Measurements from ENCODE around the gene CCNT2.

Gene CCNT2

GRCh38 chr2:134882773-134883172, 35.8 kb upstream of the CCNT2 start:
- no peaks in the 10 kb centered on the region for H3K79me2 ChIP-seq (ENCODE audit: control insufficient read depth, insufficient read depth, low read length, poor library complexity)
- no peaks in the 10 kb centered on the region for H3K36me3 ChIP-seq (ENCODE audit: control insufficient read depth in 1 of 2, insufficient read depth in 2 of 2, low read length in 2 of 2)
- H4K12ac ChIP-seq (ENCODE audit: low read depth, low read length) = no peak overlapping the region
- no peak overlapping the region for H2BK5ac ChIP-seq (ENCODE audit: low read depth, low read length, poor library complexity)
- H4K91ac ChIP-seq (ENCODE audit: low read depth, low read length) = no peak overlapping the region
- H3K4me3 ChIP-seq (ENCODE audit: low read depth, low read length) = no peak overlapping the region
- H2AFZ ChIP-seq (ENCODE audit: insufficient read depth, low read length, poor library complexity) = no peak overlapping the region
- DNase-seq = no peak
- no peak overlapping the region for H3K27ac ChIP-seq (ENCODE audit: low read depth, low read length)
- no peak overlapping the region for H3K4ac ChIP-seq (ENCODE audit: low read depth, low read length)
- no peak overlapping the region for H3K9ac ChIP-seq (ENCODE audit: low read length)
- no peak overlapping the region for H3K14ac ChIP-seq (ENCODE audit: low read length)
- H2BK12ac ChIP-seq (ENCODE audit: low read length) = no peak overlapping the region
- H3K4me1 ChIP-seq (ENCODE audit: control insufficient read depth in 1 of 2, insufficient read depth in 2 of 2, low read length in 2 of 2) = no peaks in the 10 kb centered on the region
- H3K23ac ChIP-seq (ENCODE audit: low read length) = no peak overlapping the region
- no peaks in the 10 kb centered on the region for H3K9me3 ChIP-seq (ENCODE audit: insufficient read depth, low read depth, low read length)
- no peak overlapping the region for H3K4me2 ChIP-seq (ENCODE audit: low read length)
- H2BK120ac ChIP-seq (ENCODE audit: insufficient read depth, low read length, poor library complexity) = no peak overlapping the region
- no peak overlapping the region for H2AK5ac ChIP-seq (ENCODE audit: low read length)
- H3K27me3 ChIP-seq (ENCODE audit: insufficient read depth, low read length) = no peaks in the 10 kb centered on the region
- H4K8ac ChIP-seq (ENCODE audit: low read depth, low read length) = no peak overlapping the region
- H3K18ac ChIP-seq (ENCODE audit: low read length) = no peak overlapping the region
- H3K79me1 ChIP-seq (ENCODE audit: low read length) = no peaks in the 10 kb centered on the region

DNA sequence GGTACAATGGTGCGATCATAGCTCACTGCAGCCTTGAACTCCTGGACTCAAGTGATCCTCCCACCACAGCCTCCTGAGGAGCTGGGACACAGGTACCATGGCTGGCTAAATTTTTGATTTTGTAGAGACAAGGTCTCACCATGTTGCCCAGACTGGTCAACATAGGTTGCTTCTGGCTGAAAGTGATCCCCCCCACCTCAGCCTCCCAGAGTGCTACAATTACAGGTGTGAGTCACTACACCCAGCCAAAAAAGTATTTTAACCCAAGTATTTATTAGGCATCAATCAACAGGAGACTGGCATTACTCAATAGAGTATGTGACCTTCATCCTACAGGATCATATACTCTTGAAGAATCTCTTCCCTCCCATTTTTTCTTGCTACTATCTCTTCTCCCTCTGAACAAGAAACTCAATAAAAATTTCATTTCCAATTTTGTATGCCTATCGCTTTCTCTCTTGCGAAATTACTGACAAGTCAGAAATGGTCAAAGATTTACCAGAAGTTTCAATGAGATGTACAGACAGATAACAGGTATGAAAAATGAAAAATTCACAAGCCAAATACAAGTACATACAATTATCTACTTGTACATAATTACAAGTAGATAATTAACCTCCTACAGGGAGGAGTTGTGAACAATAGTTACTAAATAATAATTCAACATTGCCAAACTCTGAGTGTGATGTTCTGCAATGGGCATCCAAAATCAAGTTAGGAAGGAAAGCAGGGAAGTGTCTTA, 34.9 kb upstream of the CCNT2 start:
- H3K9me3 ChIP-seq (ENCODE audit: insufficient read depth, low read depth, low read length) = no peaks in the 10 kb centered on the region

GRCh38 chr2:134884435-134884834, 34.2 kb upstream of the CCNT2 start:
- Histone ChIP-seq H3K4me2 (ENCODE audit: low read length) (no peak overlapping the region), H3K4me3 (ENCODE audit: low read depth, low read length) (no peak overlapping the region), H3K4ac (ENCODE audit: low read depth, low read length) (no peak overlapping the region), H3K27ac (ENCODE audit: low read depth, low read length) (no peak overlapping the region), H4K12ac (ENCODE audit: low read depth, low read length) (no peak overlapping the region), H3K9ac (ENCODE audit: low read length) (no peak overlapping the region), H3K36me3 (ENCODE audit: control insufficient read depth in 1 of 2, insufficient read depth in 2 of 2, low read length in 2 of 2) (no peaks in the 10 kb centered on the region), H2BK12ac (ENCODE audit: low read length) (no peak overlapping the region), H3K9me3 (ENCODE audit: insufficient read depth, low read depth, low read length) (no peaks in the 10 kb centered on the region), H3K4me1 (ENCODE audit: control insufficient read depth in 1 of 2, insufficient read depth in 2 of 2, low read length in 2 of 2) (no peaks in the 10 kb centered on the region), H3K79me1 (ENCODE audit: low read length) (no peaks in the 10 kb centered on the region), H3K23ac (ENCODE audit: low read length) (no peak overlapping the region), H2BK120ac (ENCODE audit: insufficient read depth, low read length, poor library complexity) (no peak overlapping the region), H4K8ac (ENCODE audit: low read depth, low read length) (no peak overlapping the region), H3K27me3 (ENCODE audit: insufficient read depth, low read length) (no peaks in the 10 kb centered on the region), H3K14ac (ENCODE audit: low read length) (no peak overlapping the region), H4K91ac (ENCODE audit: low read depth, low read length) (no peak overlapping the region), H2BK5ac (ENCODE audit: low read depth, low read length, poor library complexity) (no peak overlapping the region), H3K18ac (ENCODE audit: low read length) (no peak overlapping the region), H2AK5ac (ENCODE audit: low read length) (no peak overlapping the region), H2AFZ (ENCODE audit: insufficient read depth, low read length, poor library complexity) (no peak overlapping the region), H3K79me2 (ENCODE audit: control insufficient read depth, insufficient read depth, low read length, poor library complexity) (no peaks in the 10 kb centered on the region)
- no peak for DNase-seq

More for the DNA sequence above, 34.9 kb upstream of the CCNT2 start:
- no peaks in the 10 kb centered on the region for H3K36me3 ChIP-seq (ENCODE audit: control insufficient read depth in 1 of 2, insufficient read depth in 2 of 2, low read length in 2 of 2)
- no CpG with 5 or more reads among the region's 3 CpGs for WGBS (ENCODE audit: extremely low coverage, insufficient coverage, insufficient read length)
- H3K18ac ChIP-seq (ENCODE audit: low read length) = no peak overlapping the region
- H3K4ac ChIP-seq (ENCODE audit: low read depth, low read length) = no peak overlapping the region
- no peak overlapping the region for H3K23ac ChIP-seq (ENCODE audit: low read length)
- H2BK12ac ChIP-seq (ENCODE audit: low read length) = no peak overlapping the region
- no peaks in the 10 kb centered on the region for H3K27me3 ChIP-seq (ENCODE audit: insufficient read depth, low read length)
- no peak for DNase-seq
- no peaks in the 10 kb centered on the region for H3K4me1 ChIP-seq (ENCODE audit: control insufficient read depth in 1 of 2, insufficient read depth in 2 of 2, low read length in 2 of 2)
- no peak overlapping the region for H4K8ac ChIP-seq (ENCODE audit: low read depth, low read length)
- H2BK120ac ChIP-seq (ENCODE audit: insufficient read depth, low read length, poor library complexity) = no peak overlapping the region
- H3K9ac ChIP-seq (ENCODE audit: low read length) = no peak overlapping the region
- no peak overlapping the region for H4K12ac ChIP-seq (ENCODE audit: low read depth, low read length)
- no peak overlapping the region for H4K91ac ChIP-seq (ENCODE audit: low read depth, low read length)
- no peaks in the 10 kb centered on the region for H3K79me2 ChIP-seq (ENCODE audit: control insufficient read depth, insufficient read depth, low read length, poor library complexity)
- H3K27ac ChIP-seq (ENCODE audit: low read depth, low read length) = no peak overlapping the region
- no peak overlapping the region for H3K4me2 ChIP-seq (ENCODE audit: low read length)
- H2AFZ ChIP-seq (ENCODE audit: insufficient read depth, low read length, poor library complexity) = no peak overlapping the region
- no peaks in the 10 kb centered on the region for H3K79me1 ChIP-seq (ENCODE audit: low read length)
- no peak overlapping the region for H2BK5ac ChIP-seq (ENCODE audit: low read depth, low read length, poor library complexity)
- no peak overlapping the region for H3K4me3 ChIP-seq (ENCODE audit: low read depth, low read length)
- H3K14ac ChIP-seq (ENCODE audit: low read length) = no peak overlapping the region
- H2AK5ac ChIP-seq (ENCODE audit: low read length) = no peak overlapping the region

- Histone ChIP-seq H3K27ac (ENCODE audit: low read depth, low read length) (no peak overlapping the region), H3K9ac (ENCODE audit: low read length) (no peak overlapping the region), H3K36me3 (ENCODE audit: control insufficient read depth in 1 of 2, insufficient read depth in 2 of 2, low read length in 2 of 2) (no peaks in the 10 kb centered on the region), H4K8ac (ENCODE audit: low read depth, low read length) (no peak overlapping the region), H4K12ac (ENCODE audit: low read depth, low read length) (no peak overlapping the region), H2AK5ac (ENCODE audit: low read length) (no peak overlapping the region), H3K4ac (ENCODE audit: low read depth, low read length) (no peak overlapping the region), H3K79me2 (ENCODE audit: control insufficient read depth, insufficient read depth, low read length, poor library complexity) (no peaks in the 10 kb centered on the region), H3K4me3 (ENCODE audit: low read depth, low read length) (no peak overlapping the region), H2AFZ (ENCODE audit: insufficient read depth, low read length, poor library complexity) (no peak overlapping the region), H3K4me1 (ENCODE audit: control insufficient read depth in 1 of 2, insufficient read depth in 2 of 2, low read length in 2 of 2) (no peaks in the 10 kb centered on the region), H2BK120ac (ENCODE audit: insufficient read depth, low read length, poor library complexity) (no peak overlapping the region), H2BK12ac (ENCODE audit: low read length) (no peak overlapping the region), H3K4me2 (ENCODE audit: low read length) (no peak overlapping the region), H3K14ac (ENCODE audit: low read length) (no peak overlapping the region), H3K27me3 (ENCODE audit: insufficient read depth, low read length) (no peaks in the 10 kb centered on the region), H3K23ac (ENCODE audit: low read length) (no peak overlapping the region), H2BK5ac (ENCODE audit: low read depth, low read length, poor library complexity) (no peak overlapping the region), H3K18ac (ENCODE audit: low read length) (no peak overlapping the region), H3K79me1 (ENCODE audit: low read length) (no peaks in the 10 kb centered on the region), H4K91ac (ENCODE audit: low read depth, low read length) (no peak overlapping the region), H3K9me3 (ENCODE audit: insufficient read depth, low read depth, low read length) (no peaks in the 10 kb centered on the region)
- WGBS (ENCODE audit: extremely low coverage, insufficient coverage, insufficient read length) = no CpG with 5 or more reads among the region's 1 CpG
- no peak for DNase-seq
Observed at GRCh38 chr2:134892282-134893035, 26.2 kb upstream of the CCNT2 start.

All from trophoblast cell (in vitro differentiated cells and primary cell).